GM18519 (cell line): ENCODE data around the gene HSFY2.
"Not testable (repeated sequence)": the region's sequence is repeated elsewhere in the genome, so short reads cannot be mapped to it uniquely, and the experiment has no call there.

Source experiments
- ATAC-seq: cut with Tn5 transposase; IDR thresholded peaks from one replicate; pipeline ENCODE4 v1.9.1; 2021; ENCODE audit warnings: mild to moderate bottlenecking, moderate library complexity; ENCODE audit not compliant: unreplicated experiment, low FRiP score

The HSFY2 gene

GRCh38 chrY:18773635-18774034 is at the start of gene HSFY2:
HSFY2 (minus strand) TSS chrY:18773735; CDS start chrY:18773618, 117 bp downstream.
- ATAC-seq: not testable (repeated sequence)

GRCh38 chrY:18815751-18816150 is 42.2 kb upstream of the HSFY2 start:
- not testable (repeated sequence) for ATAC-seq

- ATAC-seq: not testable (repeated sequence)
Measured at GRCh38 chrY:18788757-18789406, 15.3 kb upstream of the HSFY2 start.

- not testable (repeated sequence) for ATAC-seq
Measured at GRCh38 chrY:18754077-18754476, 19.5 kb downstream of the HSFY2 start.

GRCh38 chrY:18753133-18753815 is 20.3 kb downstream of the HSFY2 start:
- ATAC-seq: peak; percentile 60

- not testable (repeated sequence) for ATAC-seq
Measured at GRCh38 chrY:18723714-18724113, 49.8 kb downstream of the HSFY2 start.
